GM08714 (cell line): ENCODE data around the gene CEP126.
A peak's percentile ranks its signal among the peaks of the same experiment; 100 is the strongest.

Experiments used
- H3K4me3 ChIP-seq: fragments of 200-500 bp; sonication (Bioruptor generic); 2 replicates; pipeline ENCODE4 v1.5.1; 2014; ENCODE audit warnings: mild to moderate bottlenecking, low read length, inconsistent platforms
- ZNF274 ChIP-seq: IDR thresholded peaks from 2 replicates; pipeline ENCODE4 v1.6.1; 2012; ENCODE audit warnings: mild to moderate bottlenecking, low read depth, low read length

Gene CEP126

GRCh38 chr11:101912823-101913284, 2.0 kb upstream of the CEP126 start:
- no peak overlapping the region for H3K4me3 ChIP-seq
- TF ChIP-seq ZNF274 = no peak

DNA sequence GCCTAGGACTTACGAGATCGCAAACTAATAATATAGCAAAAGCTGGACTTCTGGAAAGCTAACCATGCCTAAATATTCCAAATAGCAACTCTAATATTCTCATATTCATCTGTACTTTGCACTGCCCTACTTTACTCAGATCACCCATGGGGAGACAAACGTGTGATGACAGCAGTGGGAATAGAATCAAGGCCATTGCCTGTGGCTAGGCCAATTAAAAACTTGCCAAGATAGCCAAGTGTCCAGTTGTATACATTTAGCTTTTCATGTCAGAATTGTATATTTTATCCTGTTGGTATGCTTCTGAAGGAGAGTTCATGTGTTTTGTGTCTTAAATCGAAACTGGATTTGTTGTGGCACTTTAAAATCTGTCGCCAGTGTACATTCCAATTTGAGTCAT, 1.2 kb upstream of the CEP126 start:
- no peak for TF ChIP-seq ZNF274
- no peak overlapping the region for H3K4me3 ChIP-seq

DNA sequence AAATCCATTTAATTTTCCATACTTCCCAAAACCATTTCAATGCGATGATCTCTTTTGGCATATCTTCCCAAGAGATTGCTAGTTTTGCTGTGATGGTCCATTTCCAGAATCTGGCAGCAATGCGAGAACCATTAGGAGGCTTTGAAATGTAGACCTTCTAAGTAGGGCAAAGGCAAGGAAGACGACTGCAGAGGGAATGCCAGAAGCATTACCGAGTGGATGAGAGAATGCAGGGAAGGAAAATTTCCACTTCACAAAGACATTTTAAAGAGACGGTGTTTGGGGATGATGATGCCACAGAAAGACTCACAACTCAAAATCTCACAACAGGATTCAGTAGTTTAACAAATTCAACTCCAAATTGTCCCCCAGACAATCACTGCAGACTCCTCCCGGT, 471 bp upstream of the CEP126 start:
- no peak for TF ChIP-seq ZNF274
- peak overlapping the region; percentile 27; the same call in 1 of the 2 replicates for H3K4me3 ChIP-seq

DNA sequence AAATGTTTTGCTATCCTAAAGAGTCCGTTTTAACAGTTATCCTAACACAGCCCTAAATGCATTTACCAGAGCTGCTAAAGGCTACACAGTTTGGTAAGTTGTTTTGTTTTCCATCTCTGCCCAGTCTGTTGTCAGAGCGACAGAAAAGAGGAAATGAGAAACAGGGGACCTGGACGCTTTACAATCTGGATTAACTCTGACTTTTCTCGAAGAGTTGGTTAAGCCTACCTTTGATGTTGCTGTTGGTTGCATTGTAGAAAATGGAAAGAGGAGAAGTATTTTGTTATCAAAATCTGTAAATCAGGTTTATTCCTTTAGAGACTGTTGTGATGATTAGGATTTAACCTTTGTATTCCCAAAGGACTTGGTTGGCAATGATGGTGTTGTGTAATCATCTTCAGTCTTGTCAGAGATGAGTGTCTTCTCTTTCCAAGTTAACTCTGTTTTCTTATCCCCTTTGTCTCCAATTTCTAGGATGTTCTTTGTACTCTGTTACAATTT, 1.0 kb downstream of the CEP126 start:
- TF ChIP-seq ZNF274 = no peak
- H3K4me3 ChIP-seq = no peak overlapping the region

GRCh38 chr11:101916422-101916821, 1.6 kb downstream of the CEP126 start, which contains the start of gene ANGPTL5:
ANGPTL5 (minus strand) TSS chr11:101916522; CDS start chr11:101907909, 8,613 bp downstream.
- peak within 1 kb of the TSS; percentile 44; the same call in 1 of the 2 replicates for H3K4me3 ChIP-seq
- TF ChIP-seq ZNF274 = no peak

DNA sequence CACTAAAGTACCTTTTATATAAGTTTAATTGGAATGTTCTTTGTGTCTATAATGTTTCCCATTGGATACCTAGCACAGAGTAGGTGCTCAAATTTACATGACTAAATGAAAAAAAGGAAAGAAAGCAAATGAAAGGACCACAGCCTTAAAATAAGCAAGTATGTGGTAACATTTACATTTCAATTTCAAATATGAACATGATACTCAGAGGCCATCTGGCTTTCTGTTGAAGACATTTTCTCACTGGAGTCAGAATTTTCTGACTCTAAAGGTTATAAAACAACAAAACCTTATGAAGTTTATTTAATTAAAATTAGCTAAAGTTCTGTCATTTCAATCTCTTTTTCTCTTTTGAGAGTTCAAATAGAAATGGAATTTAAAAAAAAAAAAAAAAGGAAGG, 2.4 kb downstream of the CEP126 start:
- no peak overlapping the region for H3K4me3 ChIP-seq
- TF ChIP-seq ZNF274 = no peak

GRCh38 chr11:101920992-101921391, 6.2 kb downstream of the CEP126 start:
- no peak overlapping the region for H3K4me3 ChIP-seq
- TF ChIP-seq ZNF274 = no peak

- no peak for TF ChIP-seq ZNF274
- no peak overlapping the region for H3K4me3 ChIP-seq
These were observed 8.7 kb downstream of the CEP126 start for GRCh38 chr11:101923554-101923953.

DNA sequence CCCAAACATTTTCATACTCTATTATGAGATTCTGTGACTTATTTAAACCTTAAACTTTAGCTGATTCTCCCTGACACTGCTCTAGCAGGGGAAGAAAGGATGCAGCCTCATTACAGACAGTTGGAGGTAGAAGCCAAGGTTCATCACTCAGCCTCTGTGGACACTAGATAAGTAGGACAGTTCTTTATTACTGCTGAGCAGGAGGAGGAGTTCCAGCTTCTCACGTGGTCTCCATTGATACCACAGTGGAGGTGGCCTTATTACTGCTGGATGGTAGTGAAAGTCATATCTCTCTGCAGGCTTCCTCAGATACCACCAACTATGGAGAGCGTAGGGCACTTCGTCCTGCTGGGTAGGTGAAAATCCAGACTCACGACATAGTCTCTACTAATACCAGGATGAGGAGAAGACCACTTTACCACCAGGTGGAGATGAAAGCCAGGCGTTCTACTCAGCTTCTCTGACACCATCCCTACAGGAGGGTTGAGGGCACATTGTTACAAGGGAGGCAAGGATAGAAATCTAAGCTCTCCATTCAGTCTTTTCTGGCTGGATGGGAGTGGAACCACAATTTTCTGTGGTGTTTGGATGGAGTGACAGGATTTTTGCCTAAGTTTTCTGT, 14.6 kb downstream of the CEP126 start:
- TF ChIP-seq ZNF274 = no peak
- H3K4me3 ChIP-seq = no peak overlapping the region

DNA sequence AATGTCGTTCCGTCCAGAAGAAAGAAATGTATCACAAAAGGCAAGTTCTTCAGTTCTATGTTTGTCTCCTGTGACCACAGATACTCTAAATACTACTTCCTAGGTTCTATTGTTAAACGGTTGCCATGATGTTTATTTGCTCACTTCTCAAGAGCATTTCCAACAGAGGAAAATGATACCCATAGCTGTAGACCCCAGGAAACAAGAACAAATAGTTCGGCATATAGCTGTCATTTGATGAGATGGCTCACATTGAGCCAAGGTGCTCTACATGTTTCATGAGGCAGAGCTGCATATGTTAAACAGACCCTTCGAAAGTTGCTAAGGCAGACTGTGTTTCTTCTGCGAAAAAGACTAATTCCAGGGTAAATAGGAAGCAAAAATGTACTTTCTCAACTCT, 16.9 kb downstream of the CEP126 start:
- no peak overlapping the region for H3K4me3 ChIP-seq
- no peak for TF ChIP-seq ZNF274

- no peak overlapping the region for H3K4me3 ChIP-seq
- no peak for TF ChIP-seq ZNF274
These were observed 26.2 kb downstream of the CEP126 start for GRCh38 chr11:101940901-101941520.

DNA sequence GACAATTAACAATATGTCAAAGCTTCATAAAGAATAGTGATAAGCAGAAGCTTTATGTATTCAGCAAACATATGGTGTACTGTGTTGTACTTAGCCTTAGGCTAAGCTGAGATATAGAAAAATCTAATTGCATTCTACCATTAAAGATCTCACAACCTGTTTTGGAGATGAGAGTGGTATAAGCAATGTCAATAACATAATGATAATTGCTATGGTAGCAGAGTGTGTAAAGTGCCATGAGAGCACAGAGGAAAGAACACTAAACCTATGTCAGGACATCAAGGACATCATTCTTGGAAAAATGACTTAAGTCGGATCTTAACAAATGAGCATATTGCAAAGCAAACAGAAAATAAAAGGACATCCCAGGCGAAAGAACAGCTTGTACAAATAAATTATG, 30.1 kb downstream of the CEP126 start:
- no peak overlapping the region for H3K4me3 ChIP-seq
- TF ChIP-seq ZNF274 = no peak

GRCh38 chr11:101945448-101945847, 30.6 kb downstream of the CEP126 start:
- no peak for TF ChIP-seq ZNF274
- H3K4me3 ChIP-seq = no peak overlapping the region

- TF ChIP-seq ZNF274 = no peak
- H3K4me3 ChIP-seq = no peak overlapping the region
These were observed 34.9 kb downstream of the CEP126 start for GRCh38 chr11:101949680-101950220.

- no peak overlapping the region for H3K4me3 ChIP-seq
- no peak for TF ChIP-seq ZNF274
These were observed 40.5 kb downstream of the CEP126 start for GRCh38 chr11:101955278-101955677.
